DOHH2 (cell line): ENCODE measurements around the gene SEMA4D.
A peak's percentile ranks its signal among the peaks of the same experiment; 100 is the strongest.

Source experiments
- H3F3A ChIP-seq: fragments of 200-600 bp; sonication (generic), shearing (Covaris generic); 2 replicates; pipeline ENCODE4 v1.6.0; 2016; ENCODE audit warnings: antibody characterized with exemption, mild to moderate bottlenecking; ENCODE audit not compliant: control insufficient read depth, insufficient read depth
- H3K27ac ChIP-seq: fragments of 200-600 bp; sonication (generic); 2 replicates; pipeline ENCODE4 v1.5.1; 2014; ENCODE audit warnings: low read depth, mild to moderate bottlenecking, low read length, moderate library complexity
- H3K27me3 ChIP-seq: fragments of 200-600 bp; sonication (generic); 2 replicates; pipeline ENCODE4 v1.6.1; 2014; ENCODE audit warnings: mild to moderate bottlenecking, low read length, mixed read lengths; ENCODE audit not compliant: control insufficient read depth
- H3K36me3 ChIP-seq: fragments of 200-600 bp; sonication (generic); 2 replicates; pipeline ENCODE4 v1.6.1; 2014; ENCODE audit warnings: mild to moderate bottlenecking, low read length, moderate library complexity, mixed read lengths; ENCODE audit not compliant: control insufficient read depth
- H3K4me1 ChIP-seq: fragments of 200-600 bp; sonication (generic); 2 replicates; pipeline ENCODE4 v1.6.1; 2014; ENCODE audit warnings: mild to moderate bottlenecking, low read length, mixed read lengths; ENCODE audit not compliant: control insufficient read depth
- H3K4me2 ChIP-seq: fragments of 200-600 bp; sonication (generic); 2 replicates; pipeline ENCODE4 v1.6.0; 2014; ENCODE audit warnings: mild to moderate bottlenecking, low read length, moderate library complexity
- H3K4me3 ChIP-seq: fragments of 200-600 bp; sonication (generic); 2 replicates; pipeline ENCODE4 v1.5.1; 2014; ENCODE audit warnings: mild to moderate bottlenecking, low read length, mixed read lengths
- H3K79me2 ChIP-seq: fragments of 200-600 bp; sonication (generic); 2 replicates; pipeline ENCODE4 v1.6.1; 2014; ENCODE audit warnings: mild to moderate bottlenecking, low read length, mixed read lengths; ENCODE audit not compliant: control insufficient read depth
- H3K9me2 ChIP-seq: fragments of 200-600 bp; sonication (generic); replicated peaks from 2 replicates; pipeline ENCODE4 v1.6.1; 2014; ENCODE audit warnings: mild to moderate bottlenecking, low read length, mixed read lengths; ENCODE audit not compliant: control insufficient read depth
- H3K9me3 ChIP-seq: fragments of 200-600 bp; sonication (generic); 2 replicates; pipeline ENCODE4 v1.6.1; 2014; ENCODE audit warnings: antibody characterized with exemption, low read length, mixed read lengths; ENCODE audit not compliant: control insufficient read depth, insufficient read depth
- H4K20me1 ChIP-seq: fragments of 200-600 bp; sonication (generic); 2 replicates; pipeline ENCODE4 v1.6.0; 2014; ENCODE audit warnings: low read depth, mild to moderate bottlenecking, antibody characterized with exemption, low read length, moderate library complexity; ENCODE audit not compliant: control insufficient read depth, insufficient read depth
- CTCF ChIP-seq: fragments of 200-600 bp; sonication (generic); IDR thresholded peaks from one replicate; pipeline ENCODE4 v1.5.1; 2014; ENCODE audit warnings: antibody characterized with exemption, mild to moderate bottlenecking, low read depth, low read length; ENCODE audit not compliant: poor library complexity, severe bottlenecking
- EZH2phosphoT487 ChIP-seq: fragments of 200-600 bp; sonication (generic); IDR thresholded peaks from 2 replicates; pipeline ENCODE4 v1.6.1; 2017; ENCODE audit warnings: borderline replicate concordance, mild to moderate bottlenecking, antibody characterized with exemption, low read length, moderate library complexity, mixed read lengths

Gene SEMA4D

GRCh38 chr9:89522261-89522958 is 24.5 kb upstream of the SEMA4D start:
- H3F3A ChIP-seq: no peaks in the 10 kb centered on the region
- no peaks in the 10 kb centered on the region for H4K20me1 ChIP-seq
- no peak overlapping the region for H3K27ac ChIP-seq
- H3K36me3 ChIP-seq: no peaks in the 10 kb centered on the region
- no peak for TF ChIP-seq CTCF
- TF ChIP-seq EZH2phosphoT487: no peak
- no peaks in the 10 kb centered on the region for H3K9me2 ChIP-seq
- peak overlapping the region; percentile 74 for H3K4me2 ChIP-seq
- H3K27me3 ChIP-seq: peaks cover 18% of the 10 kb centered on the region; the same call in 1 of the 2 replicates
- peaks cover 22% of the 10 kb centered on the region for H3K4me1 ChIP-seq
- H3K4me3 ChIP-seq: peak overlapping the region; percentile 58
- no peaks in the 10 kb centered on the region for H3K9me3 ChIP-seq
- no peaks in the 10 kb centered on the region for H3K79me2 ChIP-seq

DNA sequence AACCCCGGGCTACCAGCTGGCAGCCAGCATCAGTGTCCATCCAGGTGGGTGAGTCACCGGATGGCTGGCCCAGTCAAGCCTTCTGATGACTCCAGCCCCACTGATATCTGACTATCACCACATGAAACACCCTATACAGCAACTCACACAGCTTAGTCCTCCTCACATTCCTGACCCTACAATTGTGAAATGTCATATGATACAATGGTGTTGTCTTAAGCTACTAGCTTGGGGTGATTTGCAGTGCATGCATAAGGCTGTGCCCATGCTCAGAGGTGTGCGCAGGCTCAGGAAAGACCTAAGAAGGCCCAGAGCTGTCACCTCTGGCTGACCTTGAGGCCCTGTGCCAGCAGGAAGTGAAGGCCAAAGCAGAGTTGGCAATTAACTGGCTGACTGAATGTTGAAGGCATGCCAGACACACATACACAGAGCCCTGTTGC is 21.5 kb upstream of the SEMA4D start:
- Histone ChIP-seq H3F3A (no peaks in the 10 kb centered on the region), H3K79me2 (no peaks in the 10 kb centered on the region), H3K9me2 (no peaks in the 10 kb centered on the region), H3K36me3 (no peaks in the 10 kb centered on the region), H3K4me1 (peaks cover 16% of the 10 kb centered on the region), H4K20me1 (no peaks in the 10 kb centered on the region), H3K4me3 (no peak overlapping the region), H3K9me3 (no peaks in the 10 kb centered on the region), H3K27ac (no peak overlapping the region), H3K4me2 (no peak overlapping the region), H3K27me3 (peaks cover 8% of the 10 kb centered on the region; the same call in 1 of the 2 replicates)
- TF ChIP-seq EZH2phosphoT487 (no peak), CTCF (no peak)

GRCh38 chr9:89518466-89519365 is 20.8 kb upstream of the SEMA4D start:
- no peaks in the 10 kb centered on the region for H3K36me3 ChIP-seq
- H3K4me2 ChIP-seq: no peak overlapping the region
- no peaks in the 10 kb centered on the region for H3K79me2 ChIP-seq
- no peaks in the 10 kb centered on the region for H3K9me2 ChIP-seq
- H3K4me1 ChIP-seq: peaks cover 16% of the 10 kb centered on the region
- no peaks in the 10 kb centered on the region for H4K20me1 ChIP-seq
- no peak for TF ChIP-seq CTCF
- no peak for TF ChIP-seq EZH2phosphoT487
- H3K27ac ChIP-seq: no peak overlapping the region
- no peaks in the 10 kb centered on the region for H3K9me3 ChIP-seq
- H3F3A ChIP-seq: no peaks in the 10 kb centered on the region
- no peak overlapping the region for H3K4me3 ChIP-seq
- H3K27me3 ChIP-seq: 0 out of 2 replicates have a peak, but pooled peaks cover 3% of the 10 kb centered on the region
